Measurements from ENCODE around the gene ITGB4.

ITGB4 gene

GRCh38 chr17:75740631-75741077, 19.4 kb downstream of the ITGB4 start:
- no peak for TF ChIP-seq CTCF (conservative IDR thresholded peaks at IDR 0.05; ENCODE audit: low read depth, low read length)
- DNase-seq (ENCODE audit: low read depth): no peak
- no peak overlapping the region for H3K4me3 ChIP-seq (ENCODE audit: low read depth, low read length)

GRCh38 chr17:75742337-75742736, 21.1 kb downstream of the ITGB4 start:
- DNase-seq (ENCODE audit: low read depth): no peak
- no peak for TF ChIP-seq CTCF (conservative IDR thresholded peaks at IDR 0.05; ENCODE audit: low read depth, low read length)
- no peak overlapping the region for H3K4me3 ChIP-seq (ENCODE audit: low read depth, low read length)

- no peak for DNase-seq (ENCODE audit: low read depth)
- no peak overlapping the region for H3K4me3 ChIP-seq (ENCODE audit: low read depth, low read length)
- TF ChIP-seq CTCF (conservative IDR thresholded peaks at IDR 0.05; ENCODE audit: low read depth, low read length): no peak
These were observed 22.5 kb downstream of the ITGB4 start for GRCh38 chr17:75743625-75744206.

- no peak for TF ChIP-seq CTCF (conservative IDR thresholded peaks at IDR 0.05; ENCODE audit: low read depth, low read length)
- no peak overlapping the region for H3K4me3 ChIP-seq (ENCODE audit: low read depth, low read length)
- DNase-seq (ENCODE audit: low read depth): no peak
These were observed 27.4 kb downstream of the ITGB4 start for GRCh38 chr17:75748706-75749105.

- peak; percentile 90 for TF ChIP-seq CTCF (conservative IDR thresholded peaks at IDR 0.05; ENCODE audit: low read depth, low read length)
- H3K4me3 ChIP-seq (ENCODE audit: low read depth, low read length): no peak overlapping the region
- peak; percentile 77 for DNase-seq (ENCODE audit: low read depth)
These were observed 28.5 kb downstream of the ITGB4 start for GRCh38 chr17:75749545-75750389.

GRCh38 chr17:75750661-75751423, 29.6 kb downstream of the ITGB4 start:
- no peak for DNase-seq (ENCODE audit: low read depth)
- no peak overlapping the region for H3K4me3 ChIP-seq (ENCODE audit: low read depth, low read length)
- no peak for TF ChIP-seq CTCF (conservative IDR thresholded peaks at IDR 0.05; ENCODE audit: low read depth, low read length)
